GM12864 (cell line): ENCODE data around the gene MRTO4.
"Not testable (repeated sequence)": the region's sequence is repeated elsewhere in the genome, so short reads cannot be mapped to it uniquely, and the experiment has no call there.

Experiments
- DNase-seq: peaks from one replicate; pipeline ENCODE4 v3.0.0-alpha.2; 2011; ENCODE audit warnings: low read depth
- H3K4me3 ChIP-seq: 2 replicates; pipeline ENCODE4 v1.5.1; 2011; ENCODE audit warnings: mild to moderate bottlenecking, low read depth, low read length, control low read depth
- TF ChIP-seq, protein P1 (sequence below): IDR thresholded peaks from 2 replicates; pipeline ENCODE4 v1.5.1; 2011; ENCODE audit warnings: low read depth, mild to moderate bottlenecking, moderate library complexity, low read length, control low read depth, inconsistent platforms; ENCODE audit errors: missing control alignments

Gene MRTO4

GRCh38 chr1:19274636-19275035 lies 23.0 kb downstream of the MRTO4 start:
- H3K4me3 ChIP-seq, result no peak overlapping the region
- DNase-seq, result no peak
- TF ChIP-seq, protein P1, sequence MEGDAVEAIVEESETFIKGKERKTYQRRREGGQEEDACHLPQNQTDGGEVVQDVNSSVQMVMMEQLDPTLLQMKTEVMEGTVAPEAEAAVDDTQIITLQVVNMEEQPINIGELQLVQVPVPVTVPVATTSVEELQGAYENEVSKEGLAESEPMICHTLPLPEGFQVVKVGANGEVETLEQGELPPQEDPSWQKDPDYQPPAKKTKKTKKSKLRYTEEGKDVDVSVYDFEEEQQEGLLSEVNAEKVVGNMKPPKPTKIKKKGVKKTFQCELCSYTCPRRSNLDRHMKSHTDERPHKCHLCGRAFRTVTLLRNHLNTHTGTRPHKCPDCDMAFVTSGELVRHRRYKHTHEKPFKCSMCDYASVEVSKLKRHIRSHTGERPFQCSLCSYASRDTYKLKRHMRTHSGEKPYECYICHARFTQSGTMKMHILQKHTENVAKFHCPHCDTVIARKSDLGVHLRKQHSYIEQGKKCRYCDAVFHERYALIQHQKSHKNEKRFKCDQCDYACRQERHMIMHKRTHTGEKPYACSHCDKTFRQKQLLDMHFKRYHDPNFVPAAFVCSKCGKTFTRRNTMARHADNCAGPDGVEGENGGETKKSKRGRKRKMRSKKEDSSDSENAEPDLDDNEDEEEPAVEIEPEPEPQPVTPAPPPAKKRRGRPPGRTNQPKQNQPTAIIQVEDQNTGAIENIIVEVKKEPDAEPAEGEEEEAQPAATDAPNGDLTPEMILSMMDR, result no peak

DNA sequence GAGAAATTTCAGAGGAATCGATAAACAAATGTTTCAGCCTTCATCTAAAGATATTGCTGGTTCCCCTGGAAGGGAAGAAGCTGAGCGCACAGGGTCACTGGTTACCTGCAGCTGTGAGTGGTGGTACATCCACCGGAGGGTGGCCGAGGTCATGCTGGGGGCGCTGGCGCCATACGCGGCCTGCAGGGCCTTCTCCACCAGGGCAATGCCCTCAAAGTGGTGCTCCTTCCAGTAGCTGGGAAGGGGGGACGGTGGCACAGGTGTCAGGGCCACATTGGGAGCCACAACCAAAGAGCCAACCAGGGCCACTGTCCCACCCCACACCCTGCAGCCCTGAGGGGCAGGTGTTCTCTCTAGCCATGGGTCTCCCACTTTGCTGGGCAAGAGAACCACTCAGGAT lies 32.3 kb downstream of the MRTO4 start:
- H3K4me3 ChIP-seq, result no peak overlapping the region
- no peak for DNase-seq
- TF ChIP-seq, protein P1, result no peak

- no peak for DNase-seq
- H3K4me3 ChIP-seq, result no peak overlapping the region
Measured at GRCh38 chr1:19284881-19285280, 33.3 kb downstream of the MRTO4 start.

GRCh38 chr1:19285366-19285765 lies 33.8 kb downstream of the MRTO4 start:
- not testable (repeated sequence) for H3K4me3 ChIP-seq, DNase-seq

More at GRCh38 chr1:19284881-19285280, 33.3 kb downstream of the MRTO4 start:
- TF ChIP-seq, protein P1, result no peak

DNA sequence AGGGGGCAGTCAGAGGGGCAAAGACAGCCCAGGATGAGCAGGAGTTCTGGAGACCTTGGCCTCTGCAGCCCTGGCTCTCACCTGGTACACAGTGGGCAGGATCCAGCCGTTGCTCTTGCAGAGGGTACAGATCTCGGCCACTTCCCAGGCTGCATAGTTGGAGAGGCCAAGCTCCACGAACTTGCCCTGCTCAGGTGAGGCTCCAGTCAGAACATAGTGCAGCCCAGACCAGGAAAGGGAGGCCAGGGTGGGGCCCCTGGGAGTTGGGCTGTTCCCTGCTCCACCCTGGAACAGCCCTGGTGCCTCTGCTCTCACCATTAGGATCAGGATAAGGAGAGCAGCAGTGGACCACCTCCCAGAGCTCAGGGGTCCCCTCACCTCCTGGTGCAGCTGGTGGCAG lies 34.2 kb downstream of the MRTO4 start:
- DNase-seq, result not testable (repeated sequence)

DNA sequence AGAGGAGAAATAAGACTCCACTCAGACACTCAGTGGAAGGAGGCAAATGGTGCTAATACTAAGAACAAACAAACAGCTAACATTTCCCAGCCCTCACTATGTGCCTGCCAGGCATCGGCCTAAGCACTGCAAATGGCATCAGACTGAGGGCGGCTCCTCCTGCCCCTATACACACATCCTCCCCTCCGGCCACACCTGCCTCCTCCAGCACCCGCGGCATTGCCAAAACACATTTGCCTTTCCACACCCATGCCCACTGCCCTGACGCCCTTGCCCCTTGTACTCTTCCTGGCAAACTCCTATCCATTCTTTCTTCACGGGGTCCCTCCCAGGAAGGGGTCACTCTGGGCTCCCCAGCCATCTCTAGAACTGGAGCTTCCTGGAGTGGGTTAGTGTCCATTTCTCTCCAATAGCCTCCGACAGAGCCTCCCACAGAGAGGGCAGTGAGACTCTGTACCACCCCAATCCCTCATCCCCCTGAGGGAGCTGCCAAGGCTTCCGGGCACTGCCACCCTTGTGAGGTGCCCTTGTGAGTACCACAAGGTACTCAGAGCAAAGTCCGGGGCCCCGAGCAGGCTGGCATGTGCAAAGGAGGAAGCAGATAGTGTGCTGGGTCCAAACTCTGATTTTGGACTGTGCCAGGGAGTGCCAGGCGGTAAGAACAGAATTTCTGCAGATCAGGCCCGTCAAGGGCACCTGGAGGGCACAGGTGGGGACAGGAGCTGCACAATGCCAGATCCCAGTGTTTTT lies 36.0 kb downstream of the MRTO4 start:
- no peak for DNase-seq
- H3K4me3 ChIP-seq, result no peak overlapping the region
- TF ChIP-seq, protein P1, result no peak

More for the DNA sequence above, 34.2 kb downstream of the MRTO4 start:
- H3K4me3 ChIP-seq, result not testable (repeated sequence)

DNA sequence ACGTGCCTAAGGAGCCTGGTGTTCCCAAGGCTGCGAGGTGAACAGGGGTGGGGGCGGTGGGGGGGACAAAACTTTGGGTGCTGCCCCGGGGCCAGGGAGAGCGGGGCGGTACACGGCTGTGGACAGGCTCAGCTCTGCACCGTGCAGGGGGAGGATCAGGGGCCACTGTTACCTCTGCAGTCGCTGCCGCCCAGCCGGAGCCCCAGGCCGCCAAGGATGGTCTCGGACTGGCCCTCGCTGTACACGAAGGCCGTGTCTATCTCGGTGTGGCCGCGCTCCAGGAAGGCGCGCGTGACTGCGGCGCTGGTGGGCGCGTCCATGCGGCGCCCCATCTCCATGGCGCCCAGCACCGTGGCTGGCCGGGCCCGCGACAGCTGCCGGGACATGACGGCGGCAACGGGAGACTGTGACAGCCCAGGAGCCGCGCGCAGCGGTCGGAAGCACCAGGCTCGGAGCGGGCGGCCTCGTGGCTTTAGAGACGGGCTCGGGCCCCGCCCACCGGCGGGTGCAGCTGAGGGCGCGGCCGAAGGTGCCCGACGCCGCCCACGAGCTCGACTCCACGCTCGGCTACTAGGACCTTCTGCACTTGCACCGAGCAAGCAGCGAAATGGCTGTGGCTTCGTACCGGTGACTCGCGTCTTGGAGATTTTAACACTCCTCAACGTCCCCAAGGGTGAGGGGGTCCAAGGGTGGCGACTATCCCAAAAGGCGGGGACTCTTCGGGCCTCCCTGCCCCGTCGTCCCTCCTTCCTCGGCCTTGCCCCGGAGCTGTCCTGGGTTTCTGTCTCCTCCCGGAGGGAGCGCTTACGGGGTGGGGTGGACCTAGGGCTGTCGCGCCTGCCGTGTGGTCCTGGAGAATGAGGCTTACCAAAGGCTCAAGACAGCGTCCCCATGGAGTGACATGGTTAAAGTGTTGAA lies 37.0 kb downstream of the MRTO4 start, which contains the start of gene AKR7A3:
Gene AKR7A3, minus strand, starts transcription at position 447 of the 918 bp plus-strand sequence. Its CDS starts 61 bp downstream, at position 386.
- not testable (repeated sequence) for DNase-seq, H3K4me3 ChIP-seq

DNA sequence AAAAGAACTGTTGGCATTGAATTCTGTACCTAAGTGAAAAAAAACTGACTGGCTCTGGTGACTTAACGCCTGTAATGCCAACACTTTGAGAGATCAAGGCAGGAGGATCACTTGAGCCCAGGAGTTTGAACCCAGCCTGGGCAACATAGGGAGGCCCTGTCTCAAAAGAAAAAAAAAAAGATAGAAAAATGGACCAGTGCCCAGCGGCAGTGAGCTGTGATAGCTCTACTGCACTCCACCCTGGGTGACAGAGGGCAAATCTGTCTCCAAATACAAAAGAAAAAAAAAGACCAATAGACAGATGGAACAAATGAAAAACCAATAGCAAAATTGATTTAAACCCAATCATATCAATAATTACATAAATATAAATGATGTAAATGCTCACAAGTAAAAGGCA lies 37.6 kb downstream of the MRTO4 start:
- no peak for DNase-seq
- H3K4me3 ChIP-seq, result no peak overlapping the region
- TF ChIP-seq, protein P1, result no peak
